GM12878 (cell line): ENCODE data around the gene FTSJ1. TPM values are rescaled to one million over a fixed set of nuclear protein-coding genes. Genes with fewer than 3 reads are reported as not detected.
"Not testable (repeated sequence)": the region's sequence is repeated elsewhere in the genome, so short reads cannot be mapped to it uniquely, and the experiment has no call there.

Experiments used
- ATAC-seq: fragments of 200-7000 bp; cut with Tn5 transposase; 3 replicates; pipeline ENCODE4 v1.9.1; 2020; ENCODE audit warnings: mild to moderate bottlenecking, moderate library complexity
- BruUV-seq: library from RNA; stranded (reverse); fragments of 400-500 nt; replicated peaks from 2 replicates; lab custom pipeline; 2021; lab: Mats Ljungman, UMichigan
- CTCF ChIA-PET: fragments of 300-600 bp; sonication (Branson Sonifier 250); formaldehyde crosslinking; extraction: SDS; loops from one replicate; lab custom pipeline; 2021; ENCODE audit warnings: inconsistent platforms; lab: Yijun Ruan, JAX
- POLR2A ChIA-PET: fragments of 350-600 bp; formaldehyde crosslinking; extraction: SDS; loops from one replicate; lab custom pipeline; 2021; ENCODE audit warnings: inconsistent platforms; lab: Charles Lee
- RAD21 ChIA-PET: fragments of 300-600 bp; sonication (Branson Sonifier 250); formaldehyde crosslinking; loops from one replicate; lab custom pipeline; 2023; ENCODE audit warnings: antibody characterized with exemption; ENCODE audit not compliant: unreplicated experiment; lab: Charles Lee
- SMC1A ChIA-PET: fragments of 300-600 bp; sonication (Branson Sonifier 250); formaldehyde crosslinking; loops from one replicate; lab custom pipeline; 2023; ENCODE audit not compliant: unreplicated experiment, uncharacterized antibody; lab: Charles Lee
- DNase-seq: peaks from one replicate; pipeline ENCODE4 v3.0.0-alpha.2; 2011; ENCODE audit warnings: low read depth, low spot score
- FAIRE-seq: peaks from 3 replicates; lab custom pipeline; 2011; peaks lifted over from hg19 to GRCh38; lab: Jason Lieb, UNC
- H2AFZ ChIP-seq: 2 replicates; pipeline ENCODE4 v1.6.0; 2011; ENCODE audit warnings: low read depth, low read length, control low read depth; ENCODE audit not compliant: control insufficient read depth
- H3K27ac ChIP-seq: 2 replicates; pipeline ENCODE4 v1.5.1; 2011; ENCODE audit warnings: control low read depth; ENCODE audit not compliant: control insufficient read depth, insufficient read depth
- H3K27me3 ChIP-seq, 2 experiments: replicated peaks in 1 of 2; 2 replicates each; pipeline versions ENCODE4 v1.6.0 to v1.6.1; 2011; ENCODE audit warnings: low read length in 1 of 2; ENCODE audit not compliant: control insufficient read depth in 2 of 2, insufficient read depth in 2 of 2
- H3K36me3 ChIP-seq, 2 experiments: 2 replicates each; pipeline ENCODE4 v1.5.1; 2011; ENCODE audit warnings: low read length in 1 of 2; ENCODE audit not compliant: control insufficient read depth in 2 of 2, insufficient read depth in 2 of 2
- H3K4me1 ChIP-seq: 2 replicates; pipeline ENCODE4 v1.6.1; 2011; ENCODE audit warnings: mild to moderate bottlenecking, low read length, moderate library complexity, mixed read lengths; ENCODE audit not compliant: control insufficient read depth, insufficient read depth
- H3K4me2 ChIP-seq: 2 replicates; pipeline ENCODE4 v1.6.0; 2011; ENCODE audit warnings: control low read depth; ENCODE audit not compliant: control insufficient read depth, insufficient read depth
- H3K4me3 ChIP-seq: fragments of 200-600 bp; sonication (generic); 2 replicates; pipeline ENCODE4 v1.5.1; 2016
- H3K79me2 ChIP-seq: 2 replicates; pipeline ENCODE4 v1.6.0; 2011; ENCODE audit warnings: low read length; ENCODE audit not compliant: control insufficient read depth, insufficient read depth
- H3K9ac ChIP-seq: 2 replicates; pipeline ENCODE4 v1.8.0; 2011; ENCODE audit warnings: low read length, control low read depth, mixed read lengths; ENCODE audit not compliant: control insufficient read depth, insufficient read depth
- H3K9me3 ChIP-seq: replicated peaks from 3 replicates; pipeline ENCODE4 v1.5.1; 2011; ENCODE audit warnings: mild to moderate bottlenecking, low read length; ENCODE audit not compliant: control insufficient read depth, insufficient read depth
- H4K20me1 ChIP-seq: 2 replicates; pipeline ENCODE4 v1.6.0; 2011; ENCODE audit not compliant: control insufficient read depth, insufficient read depth
- CBFB ChIP-seq: IDR thresholded peaks from 2 replicates; pipeline ENCODE4 v1.6.1; 2016; ENCODE audit warnings: antibody characterized with exemption, low read depth
- EZH2 ChIP-seq: IDR thresholded peaks from 2 replicates; pipeline ENCODE4 v1.6.1; 2012; ENCODE audit warnings: low read depth, mild to moderate bottlenecking, control low read depth, inconsistent platforms, low read length, borderline replicate concordance; ENCODE audit not compliant: control insufficient read depth
- MTA2 ChIP-seq: fragments of 450-650 bp; IDR thresholded peaks from 2 replicates; pipeline ENCODE4 v1.6.1; 2016; ENCODE audit warnings: low read depth, mild to moderate bottlenecking, moderate library complexity
- MYB ChIP-seq: fragments of 150-350 bp; IDR thresholded peaks from 2 replicates; pipeline ENCODE4 v1.6.1; 2014; ENCODE audit warnings: mild to moderate bottlenecking, low read depth, low read length, borderline replicate concordance
- POLR2A ChIP-seq: IDR thresholded peaks from 2 replicates; pipeline ENCODE4 v1.6.1; 2011; ENCODE audit warnings: low read depth, mild to moderate bottlenecking, low read length
- YBX1 ChIP-seq: fragments of 450-650 bp; IDR thresholded peaks from 2 replicates; pipeline ENCODE4 v1.6.1; 2016; ENCODE audit warnings: antibody characterized with exemption
- WGBS: methylation state at CpG from one replicate; pipeline ENCODE4 v1.1.6; 2016; ENCODE audit warnings: low lambda C conversion rate; ENCODE audit not compliant: insufficient replicate concordance, insufficient coverage; ENCODE audit errors: missing lambda C conversion rate; 5-methylcytosine and 5-hydroxymethylcytosine counted together
- in situ Hi-C: fragments of 300-500 bp; cut with MboI; formaldehyde crosslinking; loops from 9 replicates; pipeline ENCODE4 v1.14.3; 2018; ENCODE audit warnings: mixed read lengths
- intact Hi-C: fragments of 100-400 bp; cut with micrococcal nuclease; formaldehyde crosslinking; loops from one replicate; pipeline ENCODE4 v1.14.2; 2022; ENCODE audit not compliant: unreplicated experiment
- polyA plus RNA-seq, 11 experiments: library from polyadenylated mRNA; depleted of rRNA in 4 of 11; unstranded in 6 of 11; stranded (reverse) in 5 of 11; fragments of >200 nt; fragmentation: Nextera tagmentation in 4 of 11; fragmentation: Illumina TruSeq in 1 of 11; extraction: Ambion mirVana in 4 of 11; extraction: Trizol in 1 of 11; gene quantifications; 1 replicate in 1 of 11; 2 replicates in 10 of 11; pipeline versions ENCODE4 v1.2.1 to v1.2.3, GENCODE V29; 2011 to 2016; ENCODE audit warnings: inconsistent platforms in 2 of 11, missing spikeins in 2 of 11, low read depth in 1 of 11
- total RNA-seq, 4 experiments: library from RNA; depleted of rRNA in 3 of 4; stranded (reverse); fragments of >200 nt in 3 of 4; fragmentation: Illumina TruSeq in 1 of 4; extraction: Trizol in 1 of 4; gene quantifications; 2 replicates each; pipeline versions ENCODE4 v1.2.1 to v1.2.3, GENCODE V29; 2013 to 2021

Gene FTSJ1
- total and polyA plus RNA-seq, 10 of the 15 experiments (the other 5 are each of a cell fraction or from before 2014, with no cell fraction given): 8.8 to 87.8 (median 57.9) TPM

GRCh38 chrX:48522291-48522690, 46.3 kb downstream of the FTSJ1 start:
- 5% methylated on average over 10 of the region's 10 CpGs for WGBS
- H3K36me3 ChIP-seq: peaks cover 0 to 2% of the 10 kb centered on the region in 2 experiments; a peak in 2 of 4 replicates
- ChIA-PET CTCF (interaction anchor here (1.5 to 3.2 kb wide), 2 partner anchors 17 to 48 kb away, joined by 3 to 14 read pairs; partner anchors contain the start of gene TBC1D25), RAD21 (interaction anchor here (1.0 to 1.4 kb wide), 2 partner anchors 18 to 52 kb away, joined by 3 to 5 read pairs (median 5); partner anchors contain the start of genes RBM3 and TBC1D25), POLR2A (interaction anchor here (0.5 to 2.4 kb wide), 7 partner anchors 14 to 940 kb away, joined by 3 to 15 read pairs (median 3); partner anchors contain the start of genes RBM3 and TBC1D25), SMC1A (interaction anchor here (1.1 to 2.0 kb wide), 2 partner anchors 14 to 18 kb away, joined by 3 to 11 read pairs; partner anchors contain the start of gene TBC1D25)
- FAIRE-seq (no peak), DNase-seq (no peak), ATAC-seq (no peak)
- H3K4me3 ChIP-seq: peak overlapping the region; percentile 68
- peak overlapping the region; percentile 62 for H3K27ac ChIP-seq
- peak overlapping the region; percentile 70 for H3K9ac ChIP-seq
- H4K20me1 ChIP-seq: no peaks in the 10 kb centered on the region
- no TSS peak for BruUV-seq
- in situ Hi-C loops (no loop called here), intact Hi-C loops (no loop called here)
- H3K4me1 ChIP-seq: peaks cover 7% of the 10 kb centered on the region; the same call in 1 of the 2 replicates
- no peaks in the 10 kb centered on the region for H3K27me3 ChIP-seq
- H3K79me2 ChIP-seq: peaks cover 19% of the 10 kb centered on the region
- TF ChIP-seq YBX1 (no peak), CBFB (no peak), EZH2 (no peak)
- no peak overlapping the region; the same call in 1 of the 2 replicates for H2AFZ ChIP-seq
- no peaks in the 10 kb centered on the region; the same call in 2 of the 3 replicates for H3K9me3 ChIP-seq
- peak overlapping the region; percentile 80 for H3K4me2 ChIP-seq

- CTCF ChIA-PET: no interaction called here
- in situ Hi-C loops: no loop called here
- BruUV-seq: TSS peak; percentile 55
- H3K4me3 ChIP-seq: no peak overlapping the region
- DNase-seq (no peak), FAIRE-seq (no peak), ATAC-seq (no peak)
- POLR2A ChIA-PET: no interaction called here
- no peak for TF ChIP-seq MYB
- TF ChIP-seq MTA2: no peak
- no peak for TF ChIP-seq POLR2A
- H4K20me1 ChIP-seq: no peaks in the 10 kb centered on the region
- RAD21 ChIA-PET: no interaction called here
- intact Hi-C loops: no loop called here
- H3K4me1 ChIP-seq: peaks cover 7% of the 10 kb centered on the region; the same call in 1 of the 2 replicates
- peaks cover 0 to 4% of the 10 kb centered on the region in 2 experiments for H3K36me3 ChIP-seq
- H3K79me2 ChIP-seq: peaks cover 19% of the 10 kb centered on the region
- H3K27ac ChIP-seq: no peak overlapping the region
- H2AFZ ChIP-seq: no peak overlapping the region
- H3K4me2 ChIP-seq: no peak overlapping the region
- SMC1A ChIA-PET: no interaction called here
- no peak overlapping the region for H3K9ac ChIP-seq
- no peaks in the 10 kb centered on the region for H3K27me3 ChIP-seq
- 77% methylated on average over 11 of the region's 12 CpGs for WGBS
- no peaks in the 10 kb centered on the region; the same call in 2 of the 3 replicates for H3K9me3 ChIP-seq
Observed at GRCh38 chrX:48523682-48524081, 47.7 kb downstream of the FTSJ1 start.

- CTCF ChIA-PET, H4K20me1 ChIP-seq, H3K36me3 ChIP-seq, RAD21 ChIA-PET, H3K27me3 ChIP-seq, FAIRE-seq, H3K4me2 ChIP-seq, ATAC-seq, in situ Hi-C loops, H3K27ac ChIP-seq, intact Hi-C loops, H2AFZ ChIP-seq, H3K4me3 ChIP-seq, H3K4me1 ChIP-seq, SMC1A ChIA-PET, DNase-seq, BruUV-seq, H3K9me3 ChIP-seq, H3K9ac ChIP-seq: not testable (repeated sequence)
- peaks cover 19% of the 10 kb centered on the region for H3K79me2 ChIP-seq
- POLR2A ChIA-PET: interaction anchor here (0.7 to 2.0 kb wide), 2 partner anchors 13 to 244 kb away, joined by 4 to 5 read pairs; partner anchors contain the start of gene TBC1D25
- WGBS: 56% methylated on average over 5 of the region's 8 CpGs
Observed at GRCh38 chrX:48525853-48526252, 49.9 kb downstream of the FTSJ1 start.
